GM10847 (cell line): ENCODE data around the gene MAPRE3.

ENCODE experiments used
- POLR2A ChIP-seq: IDR thresholded peaks from 2 replicates; pipeline ENCODE4 v1.6.1; 2011; ENCODE audit not compliant: insufficient read length; ENCODE audit errors: extremely low read depth

Gene MAPRE3

GRCh38 chr2:27071990-27072830 is 101.8 kb downstream of the MAPRE3 start:
- TF ChIP-seq POLR2A = no peak

- no peak for TF ChIP-seq POLR2A
Measured at GRCh38 chr2:27072920-27073319, 102.5 kb downstream of the MAPRE3 start.

DNA sequence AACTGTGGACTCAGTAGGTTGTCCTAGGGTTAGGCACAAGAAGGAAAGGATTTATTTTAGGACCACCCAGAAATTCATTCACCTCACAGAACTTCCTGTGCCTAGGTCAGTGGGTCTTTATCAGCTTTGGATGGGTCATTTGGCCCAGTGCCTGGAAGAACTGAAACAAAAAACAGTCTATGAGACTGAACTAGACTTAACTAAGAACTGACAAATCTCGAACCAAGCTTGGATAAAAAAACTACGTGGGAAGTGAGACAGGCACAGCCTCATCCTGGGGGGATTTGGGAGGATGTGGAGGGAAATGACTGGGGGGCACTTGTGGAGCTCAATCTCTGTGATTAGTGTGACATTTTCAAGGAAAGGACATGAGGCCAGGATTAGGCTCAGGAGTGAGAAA is 103.3 kb downstream of the MAPRE3 start:
- no peak for TF ChIP-seq POLR2A

DNA sequence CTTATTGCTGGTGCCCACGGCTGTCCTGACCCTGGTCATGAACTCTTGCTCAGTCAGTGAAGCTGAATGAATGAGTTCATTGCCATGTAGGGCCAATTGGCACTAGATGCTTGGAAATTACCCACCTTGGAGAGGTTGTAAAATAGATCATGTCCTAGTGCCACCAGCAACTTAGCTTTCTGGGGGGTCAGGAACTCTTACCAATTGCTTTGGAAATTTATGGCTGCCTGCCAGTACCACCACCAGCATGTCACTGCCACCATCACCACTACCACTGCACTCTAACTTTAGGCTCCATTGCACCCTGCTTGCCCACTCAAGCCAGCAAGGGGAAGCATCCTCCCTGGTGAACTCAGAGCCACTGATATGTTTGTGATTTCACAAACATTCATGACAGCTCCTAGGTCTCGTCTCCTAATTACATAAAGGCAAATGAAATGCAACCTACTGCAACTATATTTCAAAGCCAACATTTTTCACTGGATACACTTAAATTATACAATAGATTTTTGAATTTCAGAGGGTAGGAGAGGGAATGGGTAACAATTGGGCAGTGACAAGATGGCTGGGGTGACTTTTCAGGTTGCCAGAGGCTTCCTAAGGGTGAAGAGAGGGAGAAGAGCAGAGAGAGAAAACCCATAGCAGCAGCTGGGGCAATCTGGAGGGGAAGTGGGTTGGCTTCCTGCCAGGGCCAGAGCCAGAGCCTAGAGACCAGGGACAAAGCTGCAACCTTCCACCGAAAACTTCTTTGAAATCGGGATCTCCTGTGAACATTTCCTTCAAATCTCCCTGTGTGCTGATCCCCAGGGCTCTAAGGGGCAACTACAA is 104.5 kb downstream of the MAPRE3 start:
- TF ChIP-seq POLR2A = no peak

- TF ChIP-seq POLR2A = no peak
Measured at GRCh38 chr2:27076323-27076722, 105.9 kb downstream of the MAPRE3 start.
